Liver (tissue), 9 donors: Measurements from ENCODE around the gene SYDE2. TPM values are rescaled to one million over a fixed set of nuclear protein-coding genes. Genes with fewer than 3 reads are reported as not detected.

Experiments used
- DNase-seq: peaks from one replicate; pipeline ENCODE4 v3.0.0-alpha.2; 2017; ENCODE audit warnings: low spot score
- H3K27ac ChIP-seq, 2 donors: one replicate each; pipeline ENCODE4 v1.7.0; 2013; ENCODE audit warnings: inconsistent platforms in 2 of 2, low read length in 2 of 2, control low read depth in 1 of 2, low read depth in 1 of 2, mild to moderate bottlenecking in 1 of 2
- H3K27me3 ChIP-seq, 4 donors: one replicate each; pipeline versions ENCODE4 v1.6.1 to v1.7.0; 2013; ENCODE audit warnings: low read length in 3 of 4, inconsistent platforms in 1 of 4, mild to moderate bottlenecking in 1 of 4, moderate library complexity in 1 of 4; ENCODE audit not compliant: control insufficient read depth in 4 of 4, insufficient read depth in 4 of 4
- H3K36me3 ChIP-seq, 4 donors: one replicate each; pipeline versions ENCODE4 v1.6.1 to v1.7.0; 2013; ENCODE audit warnings: low read length in 3 of 4, mild to moderate bottlenecking in 3 of 4, low read depth in 1 of 4, moderate library complexity in 1 of 4; ENCODE audit not compliant: control insufficient read depth in 4 of 4, insufficient read depth in 3 of 4
- H3K4me1 ChIP-seq, 4 donors: one replicate each; pipeline versions ENCODE4 v1.6.1 to v1.7.0; 2013; ENCODE audit warnings: low read length in 3 of 4, mild to moderate bottlenecking in 3 of 4, moderate library complexity in 1 of 4; ENCODE audit not compliant: control insufficient read depth in 4 of 4, insufficient read depth in 4 of 4
- H3K4me3 ChIP-seq, 3 donors: one replicate each; pipeline versions ENCODE4 v1.6.1 to v1.7.0; 2013; ENCODE audit warnings: low read length in 3 of 3, control low read depth in 1 of 3, low read depth in 1 of 3, mild to moderate bottlenecking in 1 of 3
- H3K9ac ChIP-seq, 2 donors: one replicate each; pipeline ENCODE4 v1.7.0; 2013; ENCODE audit warnings: low read length in 2 of 2, mild to moderate bottlenecking in 2 of 2, moderate library complexity in 2 of 2, control low read depth in 1 of 2, low read depth in 1 of 2
- H3K9me3 ChIP-seq, 4 donors: one replicate each; pipeline versions ENCODE4 v1.6.1 to v1.7.0; 2013; ENCODE audit warnings: low read length in 3 of 4; ENCODE audit not compliant: control insufficient read depth in 4 of 4
- ATF3 ChIP-seq: IDR thresholded peaks from 2 replicates; pipeline ENCODE4 v1.6.1; 2016; ENCODE audit warnings: antibody characterized with exemption
- CTCF ChIP-seq: fragments of 150-350 bp; IDR thresholded peaks from 2 replicates; pipeline ENCODE4 v1.5.1; 2017; ENCODE audit warnings: improper control_type of control experiment, low read depth, low read length; ENCODE audit not compliant: missing input control
- EGR1 ChIP-seq, 2 donors: IDR thresholded peaks; 2 replicates each; pipeline ENCODE4 v1.6.1; 2016 to 2018; ENCODE audit warnings: antibody characterized with exemption in 2 of 2, low read depth in 2 of 2
- FOXA1 ChIP-seq: IDR thresholded peaks from 2 replicates; pipeline ENCODE4 v1.6.1; 2016; ENCODE audit warnings: antibody characterized with exemption
- GABPA ChIP-seq, 2 donors: IDR thresholded peaks in 1 of 2; conservative IDR thresholded peaks in 1 of 2; 2 replicates each; pipeline ENCODE4 v1.6.1; 2016; ENCODE audit warnings: antibody characterized with exemption in 2 of 2, mild to moderate bottlenecking in 1 of 2, moderate library complexity in 1 of 2
- HNF4A ChIP-seq, 2 donors: conservative IDR thresholded peaks; 2 replicates each; pipeline ENCODE4 v1.6.1; 2016; ENCODE audit warnings: antibody characterized with exemption in 2 of 2, mild to moderate bottlenecking in 2 of 2
- HNF4G ChIP-seq: IDR thresholded peaks from 2 replicates; pipeline ENCODE4 v1.6.1; 2016; ENCODE audit warnings: antibody characterized with exemption
- JUND ChIP-seq, 2 donors: IDR thresholded peaks; 2 replicates each; pipeline ENCODE4 v1.6.1; 2016; ENCODE audit warnings: antibody characterized with exemption in 2 of 2
- MAX ChIP-seq: IDR thresholded peaks from 2 replicates; pipeline ENCODE4 v1.6.1; 2016; ENCODE audit warnings: antibody characterized with exemption
- NR2F2 ChIP-seq: IDR thresholded peaks from 2 replicates; pipeline ENCODE4 v1.6.1; 2016; ENCODE audit warnings: antibody characterized with exemption
- RAD21 ChIP-seq, 2 donors: IDR thresholded peaks; 2 replicates each; pipeline ENCODE4 v1.6.1; 2016; ENCODE audit warnings: antibody characterized with exemption in 2 of 2, mild to moderate bottlenecking in 2 of 2
- REST ChIP-seq: IDR thresholded peaks from 2 replicates; pipeline ENCODE4 v1.6.1; 2016; ENCODE audit warnings: antibody characterized with exemption, mild to moderate bottlenecking
- SP1 ChIP-seq: IDR thresholded peaks from 2 replicates; pipeline ENCODE4 v1.6.1; 2018; ENCODE audit warnings: antibody characterized with exemption, mild to moderate bottlenecking
- TAF1 ChIP-seq: conservative IDR thresholded peaks from 2 replicates; pipeline ENCODE4 v1.6.1; 2016; ENCODE audit warnings: antibody characterized with exemption, mild to moderate bottlenecking
- YY1 ChIP-seq: IDR thresholded peaks from 2 replicates; pipeline ENCODE4 v1.6.1; 2016; ENCODE audit warnings: antibody characterized with exemption, mild to moderate bottlenecking
- ZBTB33 ChIP-seq: IDR thresholded peaks from 2 replicates; pipeline ENCODE4 v1.6.1; 2016; ENCODE audit warnings: antibody characterized with exemption
- WGBS: extraction: QIAGEN DNeasy Blood & Tissue Kit; methylation state at CpG from one replicate; pipeline ENCODE4 v1.1.7; 2013; 5-methylcytosine and 5-hydroxymethylcytosine counted together
- polyA plus RNA-seq, 2 donors: library from polyadenylated mRNA; stranded (reverse) in 1 of 2; unstranded in 1 of 2; fragments of 200-250 nt in 1 of 2; fragments of >200 nt in 1 of 2; fragmentation: Nextera tagmentation in 1 of 2; extraction: Ambion mirVana in 1 of 2; gene quantifications; one replicate each; pipeline versions ENCODE4 v1.2.1 to v1.2.3, GENCODE V29; 2013 to 2015
- total RNA-seq, 2 donors: library from RNA; depleted of rRNA; stranded (reverse); fragments of >200 nt; gene quantifications; one replicate each; pipeline ENCODE4 v1.2.3, GENCODE V29; 2014
- donor health status: healthy.
- donor health status: healthy.
- donor health status: healthy.
- donor health status: healthy.
- donor health status: healthy.

SYDE2 gene
- total and polyA plus RNA-seq, 4 donors: 1.3 to 11.5 (median 3.7) TPM

GRCh38 chr1:85168884-85169283 is 31.9 kb downstream of the SYDE2 start:
- DNase-seq: no peak
- Histone ChIP-seq H3K36me3 (peaks cover 0 to 5% (median 2%) of the 10 kb centered on the region in 4 donors), H3K27ac (no peak overlapping the region), H3K4me1 (no peaks in the 10 kb centered on the region), H3K9ac (no peak overlapping the region), H3K9me3 (no peaks in the 10 kb centered on the region), H3K27me3 (no peaks in the 10 kb centered on the region), H3K4me3 (no peak overlapping the region)
- no peak for TF ChIP-seq ZBTB33
- TF ChIP-seq SP1: no peak
- TF ChIP-seq TAF1: no peak
- TF ChIP-seq REST: no peak
- TF ChIP-seq JUND (IDR thresholded peaks at IDR 0.05): no peak
- no peak for TF ChIP-seq RAD21 (IDR thresholded peaks at IDR 0.05)
- TF ChIP-seq MAX: no peak
- TF ChIP-seq FOXA1: no peak
- no peak for TF ChIP-seq GABPA (IDR thresholded peaks at IDR 0.05 in 1 of 2, conservative IDR thresholded peaks at IDR 0.05 in 1 of 2)
- no peak for TF ChIP-seq ATF3
- no peak for TF ChIP-seq HNF4G
- no peak for TF ChIP-seq YY1
- TF ChIP-seq CTCF: no peak
- TF ChIP-seq NR2F2: no peak
- no peak for TF ChIP-seq EGR1 (IDR thresholded peaks at IDR 0.05; ENCODE audit: low read depth in 2 of 2)
- TF ChIP-seq HNF4A (conservative IDR thresholded peaks at IDR 0.05): no peak
- 96% methylated on average over 1 of the region's 1 CpG for WGBS

- Histone ChIP-seq H3K4me1 (no peaks in the 10 kb centered on the region), H3K36me3 (peaks cover 0 to 5% (median 2%) of the 10 kb centered on the region in 4 donors), H3K9me3 (no peaks in the 10 kb centered on the region), H3K9ac (no peak overlapping the region), H3K27ac (no peak overlapping the region), H3K27me3 (no peaks in the 10 kb centered on the region), H3K4me3 (no peak overlapping the region)
- WGBS: 98% methylated on average over 1 of the region's 1 CpG
- DNase-seq: no peak
- TF ChIP-seq TAF1: no peak
These were observed 34.5 kb downstream of the SYDE2 start for GRCh38 chr1:85166351-85166750.
